Bronchial epithelial cell (primary cell): ENCODE results near the gene TMEM108. TPM values are rescaled to one million over a fixed set of nuclear protein-coding genes. Genes with fewer than 3 reads are reported as not detected.

Experiments used
- DNase-seq: peaks from one replicate; pipeline ENCODE4 v3.0.0-alpha.2; 2010; ENCODE audit warnings: low read depth
- FAIRE-seq: peaks from 2 replicates; lab custom pipeline; 2011; peaks lifted over from hg19 to GRCh38; lab: Jason Lieb, UNC
- H3K27me3 ChIP-seq: 2 replicates; pipeline ENCODE4 v1.5.1; 2011; ENCODE audit warnings: low read length; ENCODE audit not compliant: control insufficient read depth, insufficient read depth
- H3K36me3 ChIP-seq: 2 replicates; pipeline ENCODE4 v1.5.1; 2011; ENCODE audit warnings: low read length; ENCODE audit not compliant: control insufficient read depth, insufficient read depth
- H3K4me3 ChIP-seq: 2 replicates; pipeline ENCODE4 v1.5.1; 2011; ENCODE audit warnings: mild to moderate bottlenecking, low read depth, low read length, control low read depth
- total RNA-seq: library from RNA; depleted of rRNA; stranded (reverse); fragments of >200 nt; gene quantifications from 2 replicates; pipeline ENCODE4 v1.2.1, GENCODE V29; 2014
- TF ChIP-seq, protein P1 (sequence below): IDR thresholded peaks from 2 replicates; pipeline ENCODE4 v1.5.1; 2011; ENCODE audit warnings: mild to moderate bottlenecking, moderate library complexity, low read length, control low read depth, inconsistent platforms; ENCODE audit not compliant: insufficient read depth, severe bottlenecking

TMEM108 gene
- total RNA-seq, 1 donor from 2014 or later, result not detected

GRCh38 chr3:133136114-133137041, 98.2 kb downstream of the TMEM108 start:
- FAIRE-seq (no peak), DNase-seq (peak; percentile 57)
- no peak overlapping the region for H3K4me3 ChIP-seq
- no peaks in the 10 kb centered on the region for H3K27me3 ChIP-seq
- no peaks in the 10 kb centered on the region for H3K36me3 ChIP-seq
- TF ChIP-seq, protein P1, sequence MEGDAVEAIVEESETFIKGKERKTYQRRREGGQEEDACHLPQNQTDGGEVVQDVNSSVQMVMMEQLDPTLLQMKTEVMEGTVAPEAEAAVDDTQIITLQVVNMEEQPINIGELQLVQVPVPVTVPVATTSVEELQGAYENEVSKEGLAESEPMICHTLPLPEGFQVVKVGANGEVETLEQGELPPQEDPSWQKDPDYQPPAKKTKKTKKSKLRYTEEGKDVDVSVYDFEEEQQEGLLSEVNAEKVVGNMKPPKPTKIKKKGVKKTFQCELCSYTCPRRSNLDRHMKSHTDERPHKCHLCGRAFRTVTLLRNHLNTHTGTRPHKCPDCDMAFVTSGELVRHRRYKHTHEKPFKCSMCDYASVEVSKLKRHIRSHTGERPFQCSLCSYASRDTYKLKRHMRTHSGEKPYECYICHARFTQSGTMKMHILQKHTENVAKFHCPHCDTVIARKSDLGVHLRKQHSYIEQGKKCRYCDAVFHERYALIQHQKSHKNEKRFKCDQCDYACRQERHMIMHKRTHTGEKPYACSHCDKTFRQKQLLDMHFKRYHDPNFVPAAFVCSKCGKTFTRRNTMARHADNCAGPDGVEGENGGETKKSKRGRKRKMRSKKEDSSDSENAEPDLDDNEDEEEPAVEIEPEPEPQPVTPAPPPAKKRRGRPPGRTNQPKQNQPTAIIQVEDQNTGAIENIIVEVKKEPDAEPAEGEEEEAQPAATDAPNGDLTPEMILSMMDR, result no peak

- TF ChIP-seq, protein P1, result no peak
- DNase-seq (no peak), FAIRE-seq (no peak)
- Histone ChIP-seq H3K27me3 (no peaks in the 10 kb centered on the region), H3K36me3 (no peaks in the 10 kb centered on the region), H3K4me3 (no peak overlapping the region)
These were observed 99.1 kb downstream of the TMEM108 start for GRCh38 chr3:133137042-133137996.

DNA sequence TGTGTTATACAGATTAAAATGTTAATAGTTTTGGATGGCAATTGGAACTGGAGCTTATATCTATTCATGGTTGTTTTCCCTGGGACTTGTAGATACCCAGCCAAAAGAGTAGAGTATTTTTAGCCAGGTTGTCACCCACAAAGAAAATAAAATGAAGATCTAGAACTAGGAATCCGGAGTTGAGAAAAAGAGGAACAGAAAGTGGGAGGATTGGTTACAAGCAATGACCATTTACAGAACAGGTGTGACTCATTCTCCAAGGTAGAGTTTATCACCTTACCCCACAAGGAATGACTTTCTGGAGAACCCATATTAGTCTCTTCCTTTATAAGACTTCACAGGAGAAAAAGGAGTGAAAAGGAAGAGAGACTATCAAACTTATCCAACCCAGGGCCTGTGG, 99.8 kb downstream of the TMEM108 start:
- no peak for FAIRE-seq
- no peak overlapping the region for H3K4me3 ChIP-seq
- peak; percentile 8 for DNase-seq
- H3K27me3 ChIP-seq, result no peaks in the 10 kb centered on the region
- TF ChIP-seq, protein P1, result no peak
- H3K36me3 ChIP-seq, result no peaks in the 10 kb centered on the region

- DNase-seq, result no peak
- no peak for FAIRE-seq
- H3K27me3 ChIP-seq, result peaks cover 1% of the 10 kb centered on the region
- TF ChIP-seq, protein P1, result no peak
- H3K36me3 ChIP-seq, result no peaks in the 10 kb centered on the region
- H3K4me3 ChIP-seq, result no peak overlapping the region
These were observed 113.9 kb downstream of the TMEM108 start for GRCh38 chr3:133152056-133152455.

- H3K36me3 ChIP-seq, result no peaks in the 10 kb centered on the region
- TF ChIP-seq, protein P1, result no peak
- no peak for DNase-seq
- no peak for FAIRE-seq
- H3K27me3 ChIP-seq, result peaks cover 1% of the 10 kb centered on the region
- no peak overlapping the region for H3K4me3 ChIP-seq
These were observed 114.6 kb downstream of the TMEM108 start for GRCh38 chr3:133152681-133153220.
